Panc1 (cell line): ENCODE results near the gene UROC1.

Experiments
- POLR2AphosphoS5 ChIP-seq: IDR thresholded peaks from 2 replicates; pipeline ENCODE4 v1.6.1; 2012; ENCODE audit warnings: mild to moderate bottlenecking, low read depth, low read length, moderate library complexity
- TF ChIP-seq, protein P1 (sequence below), 2 experiments: IDR thresholded peaks; 2 replicates each; pipeline ENCODE4 v1.6.1; 2011 to 2012; ENCODE audit warnings: low read depth in 2 of 2, control low read depth in 1 of 2, low read length in 1 of 2, mild to moderate bottlenecking in 1 of 2, moderate library complexity in 1 of 2; ENCODE audit not compliant: insufficient read depth in 1 of 2

DNA sequence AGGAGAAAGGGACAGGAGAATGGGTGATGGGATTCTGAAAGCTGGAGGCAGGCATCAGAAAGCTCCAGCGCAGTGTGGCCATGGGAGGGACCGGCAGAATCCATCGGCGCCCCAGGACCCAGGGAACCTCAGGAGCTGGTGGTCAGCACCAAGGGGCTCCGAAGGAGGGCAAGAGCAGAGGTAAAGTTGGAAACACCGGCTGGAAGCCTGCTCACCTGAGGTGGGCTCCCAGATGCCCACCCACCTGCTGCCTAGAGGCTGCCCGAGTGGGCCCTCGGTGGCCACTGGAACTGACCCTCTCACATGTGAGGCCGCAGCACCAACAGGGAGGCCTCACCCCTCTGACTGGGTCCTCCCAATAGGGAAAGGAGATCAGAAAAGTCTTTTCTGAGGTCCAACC, 31.6 kb downstream of the UROC1 start:
- TF ChIP-seq, protein P1, sequence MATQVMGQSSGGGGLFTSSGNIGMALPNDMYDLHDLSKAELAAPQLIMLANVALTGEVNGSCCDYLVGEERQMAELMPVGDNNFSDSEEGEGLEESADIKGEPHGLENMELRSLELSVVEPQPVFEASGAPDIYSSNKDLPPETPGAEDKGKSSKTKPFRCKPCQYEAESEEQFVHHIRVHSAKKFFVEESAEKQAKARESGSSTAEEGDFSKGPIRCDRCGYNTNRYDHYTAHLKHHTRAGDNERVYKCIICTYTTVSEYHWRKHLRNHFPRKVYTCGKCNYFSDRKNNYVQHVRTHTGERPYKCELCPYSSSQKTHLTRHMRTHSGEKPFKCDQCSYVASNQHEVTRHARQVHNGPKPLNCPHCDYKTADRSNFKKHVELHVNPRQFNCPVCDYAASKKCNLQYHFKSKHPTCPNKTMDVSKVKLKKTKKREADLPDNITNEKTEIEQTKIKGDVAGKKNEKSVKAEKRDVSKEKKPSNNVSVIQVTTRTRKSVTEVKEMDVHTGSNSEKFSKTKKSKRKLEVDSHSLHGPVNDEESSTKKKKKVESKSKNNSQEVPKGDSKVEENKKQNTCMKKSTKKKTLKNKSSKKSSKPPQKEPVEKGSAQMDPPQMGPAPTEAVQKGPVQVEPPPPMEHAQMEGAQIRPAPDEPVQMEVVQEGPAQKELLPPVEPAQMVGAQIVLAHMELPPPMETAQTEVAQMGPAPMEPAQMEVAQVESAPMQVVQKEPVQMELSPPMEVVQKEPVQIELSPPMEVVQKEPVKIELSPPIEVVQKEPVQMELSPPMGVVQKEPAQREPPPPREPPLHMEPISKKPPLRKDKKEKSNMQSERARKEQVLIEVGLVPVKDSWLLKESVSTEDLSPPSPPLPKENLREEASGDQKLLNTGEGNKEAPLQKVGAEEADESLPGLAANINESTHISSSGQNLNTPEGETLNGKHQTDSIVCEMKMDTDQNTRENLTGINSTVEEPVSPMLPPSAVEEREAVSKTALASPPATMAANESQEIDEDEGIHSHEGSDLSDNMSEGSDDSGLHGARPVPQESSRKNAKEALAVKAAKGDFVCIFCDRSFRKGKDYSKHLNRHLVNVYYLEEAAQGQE (IDR thresholded peaks at IDR 0.05; ENCODE audit: insufficient read depth in 1 of 2, low read depth in 2 of 2, low read length in 1 of 2) = no peak
- TF ChIP-seq POLR2AphosphoS5 = no peak
